ENCODE results near the gene MTCH2. TPM values are rescaled to one million over a fixed set of nuclear protein-coding genes. Genes with fewer than 3 reads are reported as not detected.

MTCH2 gene
- total RNA-seq, 1 donor from 2014 or later = 55.9 TPM

DNA sequence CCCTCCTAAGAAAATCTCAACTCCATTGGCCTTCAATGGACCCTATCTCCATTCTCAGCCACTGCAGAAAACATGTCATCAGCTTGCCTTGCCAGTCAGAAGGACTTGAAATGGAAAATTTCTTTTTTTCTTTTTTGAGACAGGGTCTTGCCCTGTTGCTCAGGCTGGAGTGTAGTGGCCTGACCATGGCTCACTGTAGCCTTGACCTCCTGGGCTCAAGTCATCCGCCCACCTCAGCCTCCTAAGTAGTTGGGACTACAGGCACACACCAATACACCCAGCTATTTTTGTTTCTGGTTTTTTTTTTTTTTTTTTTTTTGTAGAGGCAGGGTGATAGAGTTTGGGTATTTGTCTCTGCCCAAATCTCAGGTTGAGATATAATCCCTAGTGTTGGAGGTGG, 43.8 kb upstream of the MTCH2 start:
- Histone ChIP-seq H3K9me3 (no peaks in the 10 kb centered on the region), H3K36me3 (no peaks in the 10 kb centered on the region), H3K27ac (no peak overlapping the region), H3K27me3 (no peaks in the 10 kb centered on the region), H3K4me3 (no peak overlapping the region), H3K4me1 (no peaks in the 10 kb centered on the region)
- intact Hi-C loops (cut with DNase I) = no loop called here
- TF ChIP-seq, protein P1, sequence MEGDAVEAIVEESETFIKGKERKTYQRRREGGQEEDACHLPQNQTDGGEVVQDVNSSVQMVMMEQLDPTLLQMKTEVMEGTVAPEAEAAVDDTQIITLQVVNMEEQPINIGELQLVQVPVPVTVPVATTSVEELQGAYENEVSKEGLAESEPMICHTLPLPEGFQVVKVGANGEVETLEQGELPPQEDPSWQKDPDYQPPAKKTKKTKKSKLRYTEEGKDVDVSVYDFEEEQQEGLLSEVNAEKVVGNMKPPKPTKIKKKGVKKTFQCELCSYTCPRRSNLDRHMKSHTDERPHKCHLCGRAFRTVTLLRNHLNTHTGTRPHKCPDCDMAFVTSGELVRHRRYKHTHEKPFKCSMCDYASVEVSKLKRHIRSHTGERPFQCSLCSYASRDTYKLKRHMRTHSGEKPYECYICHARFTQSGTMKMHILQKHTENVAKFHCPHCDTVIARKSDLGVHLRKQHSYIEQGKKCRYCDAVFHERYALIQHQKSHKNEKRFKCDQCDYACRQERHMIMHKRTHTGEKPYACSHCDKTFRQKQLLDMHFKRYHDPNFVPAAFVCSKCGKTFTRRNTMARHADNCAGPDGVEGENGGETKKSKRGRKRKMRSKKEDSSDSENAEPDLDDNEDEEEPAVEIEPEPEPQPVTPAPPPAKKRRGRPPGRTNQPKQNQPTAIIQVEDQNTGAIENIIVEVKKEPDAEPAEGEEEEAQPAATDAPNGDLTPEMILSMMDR (IDR thresholded peaks at IDR 0.05) = no peak
- DNase-seq (ENCODE audit: low spot score in 2 of 2) = no peak

DNA sequence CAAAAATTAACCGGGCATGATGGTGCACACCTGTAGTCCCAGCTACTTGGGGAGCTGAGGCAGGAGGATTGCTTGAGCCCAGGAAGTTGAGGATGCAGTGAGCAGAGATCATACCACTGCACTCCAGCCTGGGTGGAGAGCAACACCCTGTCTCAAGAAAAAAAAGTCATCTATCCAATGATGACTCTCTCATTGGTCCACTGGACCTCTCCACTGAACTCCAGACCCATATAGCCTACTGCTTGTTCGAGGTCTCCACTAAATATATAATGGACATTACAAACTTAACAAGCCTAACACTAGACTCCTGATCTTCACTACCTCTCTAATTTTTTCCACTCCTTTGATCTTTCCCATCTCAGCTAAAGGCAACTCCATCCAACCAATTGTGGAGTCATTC, 33.5 kb upstream of the MTCH2 start:
- H3K4me3 ChIP-seq = no peak overlapping the region
- intact Hi-C loops (cut with DNase I) = no loop called here
- no peak overlapping the region for H3K27ac ChIP-seq
- DNase-seq (ENCODE audit: low spot score in 2 of 2) = no peak
- H3K36me3 ChIP-seq = no peaks in the 10 kb centered on the region
- no peaks in the 10 kb centered on the region for H3K27me3 ChIP-seq
- TF ChIP-seq, protein P1 (IDR thresholded peaks at IDR 0.05) = no peak
- no peaks in the 10 kb centered on the region for H3K4me1 ChIP-seq
- H3K9me3 ChIP-seq = no peaks in the 10 kb centered on the region

DNA sequence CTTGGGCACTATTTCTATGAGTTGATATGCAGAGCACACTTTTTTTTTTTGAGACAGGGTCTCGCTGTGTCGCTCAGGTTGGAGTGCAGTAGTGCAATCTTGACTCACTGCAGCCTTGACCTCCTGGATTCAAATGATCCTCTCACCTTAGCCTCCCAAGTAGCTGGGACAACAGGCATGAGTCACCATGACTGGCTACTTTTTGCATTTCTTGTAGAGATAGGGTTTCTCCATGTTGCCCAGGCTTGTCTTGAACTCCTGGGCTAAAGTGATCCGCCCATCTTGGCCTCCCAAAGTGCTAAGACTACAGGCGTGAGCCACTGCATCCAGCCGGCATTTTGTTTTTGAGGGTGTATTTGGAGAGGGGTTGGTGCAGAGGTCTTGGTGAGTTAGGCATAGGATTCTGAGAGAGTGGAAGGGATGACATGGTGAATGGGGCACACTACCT, 29.9 kb upstream of the MTCH2 start:
- Histone ChIP-seq H3K4me3 (no peak overlapping the region), H3K27ac (no peak overlapping the region), H3K36me3 (no peaks in the 10 kb centered on the region), H3K27me3 (no peaks in the 10 kb centered on the region), H3K9me3 (no peaks in the 10 kb centered on the region), H3K4me1 (no peaks in the 10 kb centered on the region)
- intact Hi-C loops (cut with DNase I) = no loop called here
- TF ChIP-seq, protein P1 (IDR thresholded peaks at IDR 0.05) = no peak
- DNase-seq (ENCODE audit: low spot score in 2 of 2) = no peak

DNA sequence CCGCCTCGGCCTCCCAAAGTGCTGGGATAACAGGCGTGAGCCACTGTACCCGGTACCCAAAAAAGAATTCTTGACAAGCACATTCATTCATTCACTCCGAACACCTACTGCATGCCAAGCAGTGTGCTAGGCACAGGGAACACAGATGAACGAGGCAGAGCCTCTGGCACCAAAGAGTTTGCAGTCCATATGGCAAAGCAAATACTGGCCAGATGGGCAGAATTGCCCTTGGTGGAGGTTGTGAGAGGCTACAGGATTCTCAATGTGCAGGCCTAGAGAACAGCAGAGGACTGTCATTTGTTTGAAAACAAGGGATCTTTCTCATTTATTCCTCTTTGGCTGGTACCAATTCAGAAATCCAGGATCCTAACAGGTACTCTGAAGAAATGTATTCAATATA, 27.5 kb upstream of the MTCH2 start:
- TF ChIP-seq, protein P1 (IDR thresholded peaks at IDR 0.05) = no peak
- Histone ChIP-seq H3K36me3 (no peaks in the 10 kb centered on the region), H3K27ac (no peak overlapping the region), H3K27me3 (no peaks in the 10 kb centered on the region), H3K9me3 (no peaks in the 10 kb centered on the region), H3K4me1 (no peaks in the 10 kb centered on the region), H3K4me3 (no peak overlapping the region)
- DNase-seq (ENCODE audit: low spot score in 2 of 2) = no peak
- intact Hi-C loops (cut with DNase I) = no loop called here

DNA sequence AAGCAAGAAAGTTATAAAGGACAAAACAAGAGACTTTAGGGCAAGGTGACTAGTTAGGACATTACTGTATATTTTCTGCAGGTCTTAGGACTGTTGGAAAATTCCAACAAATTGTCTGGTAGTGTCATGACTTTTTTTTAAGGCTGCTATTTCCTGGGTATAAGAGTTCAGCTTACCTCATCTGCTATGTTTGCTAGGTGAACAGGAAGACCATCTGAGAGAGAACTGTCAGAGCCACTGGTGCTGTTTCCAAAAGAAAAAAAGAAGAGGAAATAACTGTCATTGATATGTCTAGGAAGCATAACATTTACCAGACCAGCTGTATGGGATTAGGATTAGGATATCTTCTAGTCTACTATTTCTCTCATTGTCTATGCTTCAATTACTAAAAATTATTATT, 26.3 kb upstream of the MTCH2 start:
- TF ChIP-seq, protein P1 (IDR thresholded peaks at IDR 0.05) = no peak
- Histone ChIP-seq H3K27me3 (no peaks in the 10 kb centered on the region), H3K4me1 (no peaks in the 10 kb centered on the region), H3K27ac (no peak overlapping the region), H3K9me3 (no peaks in the 10 kb centered on the region), H3K4me3 (no peak overlapping the region), H3K36me3 (no peaks in the 10 kb centered on the region)
- intact Hi-C loops (cut with DNase I) = no loop called here
- DNase-seq (ENCODE audit: low spot score in 2 of 2) = no peak

DNA sequence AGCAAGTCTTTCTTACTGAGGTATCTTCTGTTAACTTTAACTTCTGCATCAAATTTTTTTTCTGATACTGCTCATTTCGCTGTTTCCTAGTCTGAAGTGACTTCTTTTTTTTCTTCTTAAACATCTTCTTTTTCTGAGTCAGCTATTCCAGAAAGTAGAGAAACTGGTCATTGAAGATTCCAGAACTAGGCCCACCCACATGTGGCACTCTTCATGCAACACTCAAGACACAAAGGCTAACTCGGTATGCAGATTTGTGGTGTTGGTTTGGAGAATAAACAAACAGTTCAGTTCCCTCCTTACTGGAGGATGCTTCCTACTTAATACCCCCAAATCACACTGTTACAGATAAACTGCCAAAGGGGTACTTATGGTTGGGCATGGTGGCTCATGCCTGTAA, 25.2 kb upstream of the MTCH2 start:
- no peak for DNase-seq (ENCODE audit: low spot score in 2 of 2)
- Histone ChIP-seq H3K27me3 (no peaks in the 10 kb centered on the region), H3K4me1 (no peaks in the 10 kb centered on the region), H3K4me3 (no peak overlapping the region), H3K27ac (no peak overlapping the region), H3K36me3 (no peaks in the 10 kb centered on the region), H3K9me3 (no peaks in the 10 kb centered on the region)
- intact Hi-C loops (cut with DNase I) = no loop called here
- TF ChIP-seq, protein P1 (IDR thresholded peaks at IDR 0.05) = no peak
